GM23338 (cell line): ENCODE data around the gene SNX15. TPM values are rescaled to one million over a fixed set of nuclear protein-coding genes. Genes with fewer than 3 reads are reported as not detected.

ENCODE experiments used
- ATAC-seq: fragments of 200-7000 bp; cut with Tn5 transposase; 3 replicates; pipeline ENCODE4 v1.9.1; 2020
- DNase-seq: peaks from one replicate; pipeline ENCODE4 v3.0.0-alpha.2; 2015; ENCODE audit warnings: low spot score
- H2AFZ ChIP-seq: fragments of 200-600 bp; sonication (generic); 2 replicates; pipeline ENCODE4 v1.8.0; 2016; ENCODE audit warnings: antibody characterized with exemption, mild to moderate bottlenecking, moderate library complexity
- H3F3A ChIP-seq: fragments of 200-600 bp; sonication (generic); replicated peaks from 2 replicates; pipeline ENCODE4 v1.8.0; 2017; ENCODE audit warnings: antibody characterized with exemption, mixed run types, low read depth
- H3K27ac ChIP-seq: fragments of 200-600 bp; sonication (generic); 2 replicates; pipeline ENCODE4 v1.6.1; 2016; ENCODE audit warnings: low read depth
- H3K27me3 ChIP-seq: fragments of 200-600 bp; sonication (generic); 2 replicates; pipeline ENCODE4 v1.8.0; 2016; ENCODE audit warnings: mild to moderate bottlenecking, mixed run types, moderate library complexity; ENCODE audit not compliant: insufficient read depth
- H3K36me3 ChIP-seq: fragments of 200-600 bp; sonication (generic); 2 replicates; pipeline ENCODE4 v1.8.0; 2016; ENCODE audit warnings: mild to moderate bottlenecking; ENCODE audit not compliant: insufficient read depth
- H3K4me1 ChIP-seq: fragments of 200-600 bp; sonication (generic); 2 replicates; pipeline ENCODE4 v1.8.0; 2016; ENCODE audit warnings: mild to moderate bottlenecking, moderate library complexity; ENCODE audit not compliant: insufficient read depth
- H3K4me2 ChIP-seq: fragments of 200-600 bp; sonication (generic); 2 replicates; pipeline ENCODE4 v1.7.1; 2017; ENCODE audit warnings: mixed run types
- H3K4me3 ChIP-seq: fragments of 200-600 bp; sonication (generic); 2 replicates; pipeline ENCODE4 v1.6.1; 2016; ENCODE audit warnings: mixed run types
- H3K79me2 ChIP-seq: fragments of 200-600 bp; sonication (generic); replicated peaks from 2 replicates; pipeline ENCODE4 v1.8.0; 2017; ENCODE audit warnings: mild to moderate bottlenecking; ENCODE audit not compliant: insufficient read depth
- H3K9me2 ChIP-seq: fragments of 200-600 bp; sonication (generic); 2 replicates; pipeline ENCODE4 v1.8.0; 2017; ENCODE audit not compliant: insufficient read depth
- H4K20me1 ChIP-seq: fragments of 200-600 bp; sonication (generic); replicated peaks from 2 replicates; pipeline ENCODE4 v1.8.0; 2017; ENCODE audit warnings: mild to moderate bottlenecking; ENCODE audit not compliant: insufficient read depth
- H3K27ac Mint-ChIP-seq: 2 replicates; pipeline ENCODE4 v1.8.0; 2020; ENCODE audit warnings: inconsistent platforms, mild to moderate bottlenecking, moderate library complexity, mixed read lengths
- H3K27me3 Mint-ChIP-seq: 3 replicates; pipeline ENCODE4 v1.8.0; 2022; ENCODE audit warnings: low read depth, mild to moderate bottlenecking, moderate library complexity, mixed read lengths, inconsistent platforms; ENCODE audit not compliant: insufficient read depth, poor library complexity
- H3K36me3 Mint-ChIP-seq: 3 replicates; pipeline ENCODE4 v1.8.0; 2021; ENCODE audit warnings: low read depth, mild to moderate bottlenecking, inconsistent platforms, moderate library complexity, mixed read lengths
- H3K4me1 Mint-ChIP-seq: 3 replicates; pipeline ENCODE4 v1.8.0; 2020; ENCODE audit warnings: mild to moderate bottlenecking, inconsistent platforms, mixed read lengths
- H3K4me3 Mint-ChIP-seq: 3 replicates; pipeline ENCODE4 v1.8.0; 2021; ENCODE audit warnings: moderate library complexity, mild to moderate bottlenecking, inconsistent platforms, mixed read lengths
- H3K9me3 Mint-ChIP-seq: 3 replicates; pipeline ENCODE4 v1.8.0; 2020; ENCODE audit warnings: moderate library complexity, mild to moderate bottlenecking, inconsistent platforms, mixed read lengths
- CREB1 ChIP-seq: fragments of 250-450 bp; sonication (Bioruptor Pico); IDR thresholded peaks from 2 replicates; pipeline ENCODE4 v1.5.0; 2020; ENCODE audit warnings: low read depth, mild to moderate bottlenecking, moderate library complexity
- CTCF ChIP-seq, 2 experiments: fragments of 200-600 bp in 1 of 2; sonication (generic) in 1 of 2; conservative IDR thresholded peaks; 2 replicates each; pipeline versions ENCODE4 v1.5.1 to v1.6.1; 2016 to 2017; ENCODE audit warnings: antibody characterized with exemption in 2 of 2, low read depth in 2 of 2, mild to moderate bottlenecking in 2 of 2, moderate library complexity in 1 of 2
- ETS1 ChIP-seq: IDR thresholded peaks from 2 replicates; pipeline ENCODE4 v1.6.1; 2016; ENCODE audit warnings: antibody characterized with exemption
- EZH2 ChIP-seq: fragments of 200-600 bp; sonication (generic); IDR thresholded peaks from one replicate; pipeline ENCODE4 v1.8.0; 2017; ENCODE audit warnings: antibody characterized with exemption, mild to moderate bottlenecking, low read depth; ENCODE audit not compliant: unreplicated experiment
- EZH2phosphoT487 ChIP-seq: fragments of 200-600 bp; sonication (generic); IDR thresholded peaks from one replicate; pipeline ENCODE4 v1.8.1; 2018; ENCODE audit warnings: antibody characterized with exemption; ENCODE audit not compliant: unreplicated experiment
- JUNB ChIP-seq: IDR thresholded peaks from one replicate; pipeline ENCODE4 v1.6.1; 2016; ENCODE audit warnings: antibody characterized with exemption; ENCODE audit not compliant: unreplicated experiment
- NANOG ChIP-seq: IDR thresholded peaks from 2 replicates; pipeline ENCODE4 v1.6.1; 2016; ENCODE audit warnings: antibody characterized with exemption, borderline replicate concordance
- POLR2AphosphoS5 ChIP-seq: IDR thresholded peaks from 2 replicates; pipeline ENCODE4 v1.6.1; 2016; ENCODE audit warnings: antibody characterized with exemption, low read depth
- STAT1 ChIP-seq: IDR thresholded peaks from one replicate; pipeline ENCODE4 v1.6.1; 2016; ENCODE audit warnings: antibody characterized with exemption; ENCODE audit not compliant: unreplicated experiment
- ZNF114 ChIP-seq: fragments of 250-450 bp; sonication (Bioruptor Pico); IDR thresholded peaks from 2 replicates; pipeline ENCODE4 v1.5.0; 2020; ENCODE audit warnings: mild to moderate bottlenecking, moderate library complexity
- ZNF331 ChIP-seq: fragments of 250-450 bp; sonication (Bioruptor Pico); IDR thresholded peaks from 2 replicates; pipeline ENCODE4 v1.5.0; 2020; ENCODE audit warnings: low read depth, mild to moderate bottlenecking, moderate library complexity
- polyA plus RNA-seq: library from polyadenylated mRNA; unstranded; fragments of >200 nt; fragmentation: Nextera tagmentation; extraction: Ambion mirVana; gene quantifications from 2 replicates; pipeline ENCODE4 v1.2.1, GENCODE V29; 2016
- total RNA-seq: library from RNA; depleted of rRNA; stranded (reverse); fragments of >200 nt; shearing (Covaris generic); gene quantifications from 2 replicates; pipeline ENCODE4 v1.2.3, GENCODE V29; 2014
- TF ChIP-seq, protein P1 (sequence below): IDR thresholded peaks from one replicate; pipeline ENCODE4 v1.6.1; 2018; ENCODE audit warnings: antibody characterized with exemption; ENCODE audit not compliant: unreplicated experiment

The SNX15 gene
- total and polyA plus RNA-seq, 2 experiments from 2014 or later = 13.0 to 21.4 TPM

DNA sequence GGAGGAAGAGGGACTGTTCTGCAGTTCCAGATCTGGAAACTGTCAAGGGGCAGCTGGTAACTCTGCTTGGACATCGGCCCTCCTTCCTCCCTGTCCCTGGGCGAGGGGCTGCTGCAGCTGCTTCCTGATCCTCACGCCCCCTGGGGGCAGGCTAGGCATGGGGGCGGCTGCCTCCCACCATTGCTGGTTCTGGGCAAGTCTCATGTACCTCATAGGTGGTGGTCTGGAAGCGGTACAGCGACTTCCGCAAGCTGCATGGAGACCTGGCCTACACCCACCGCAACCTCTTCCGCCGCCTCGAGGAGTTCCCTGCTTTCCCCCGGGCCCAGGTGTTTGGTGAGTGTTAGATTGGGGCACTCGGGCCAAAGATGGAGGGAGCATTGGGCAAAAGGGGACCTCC lies 5.0 kb downstream of the SNX15 start:
- no peaks in the 10 kb centered on the region for H3F3A ChIP-seq
- DNase-seq (peak; percentile 46), ATAC-seq (0 out of 3 replicates have a peak, but pooled peaks have one; percentile 8)
- Mint-ChIP-seq H3K4me1 (peaks cover 4% of the 10 kb centered on the region; the same call in 2 of the 3 replicates), H3K4me3 (no peak overlapping the region), H3K9me3 (no peaks in the 10 kb centered on the region), H3K27me3 (peaks cover under 1% of the 10 kb centered on the region), H3K27ac (no peak overlapping the region), H3K36me3 (no peaks in the 10 kb centered on the region)
- no peak overlapping the region for H2AFZ ChIP-seq
- H3K4me1 ChIP-seq = no peaks in the 10 kb centered on the region; the same call in 1 of the 2 replicates
- H3K4me2 ChIP-seq = no peak overlapping the region
- no peak overlapping the region for H3K4me3 ChIP-seq
- TF ChIP-seq CTCF (conservative IDR thresholded peaks at IDR 0.05; ENCODE audit: low read depth in 2 of 2) (peak in 1 of 2 experiments; percentile 50; a peak in 2 of 4 replicates), NANOG (no peak)
- no peaks in the 10 kb centered on the region for H3K27me3 ChIP-seq
- H3K9me2 ChIP-seq = no peaks in the 10 kb centered on the region
- H3K36me3 ChIP-seq = no peaks in the 10 kb centered on the region
- H3K27ac ChIP-seq = no peak overlapping the region
- no peaks in the 10 kb centered on the region for H4K20me1 ChIP-seq
- no peaks in the 10 kb centered on the region for H3K79me2 ChIP-seq

DNA sequence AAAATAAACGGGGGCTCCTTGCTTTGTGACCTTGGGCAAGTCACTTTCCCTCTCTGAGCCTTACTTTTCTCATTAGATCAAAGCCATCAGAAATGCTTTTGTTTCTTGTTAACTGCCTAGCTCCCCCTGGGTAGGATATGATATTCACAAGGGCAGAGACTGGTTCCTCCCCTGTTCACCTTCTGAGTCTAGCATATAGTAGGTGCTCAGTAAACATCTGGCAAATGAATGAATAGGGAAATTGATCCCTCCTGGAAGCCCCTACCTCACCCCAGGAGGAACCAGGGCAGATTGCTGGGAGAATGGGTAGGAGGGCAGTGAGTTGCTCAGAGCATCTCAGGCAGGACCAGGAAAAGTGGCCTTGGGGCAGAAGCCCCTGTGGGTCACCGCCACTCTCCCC lies 7.2 kb downstream of the SNX15 start:
- Histone ChIP-seq H3K27me3 (no peaks in the 10 kb centered on the region), H3K9me2 (no peaks in the 10 kb centered on the region), H3K36me3 (no peaks in the 10 kb centered on the region), H3K79me2 (no peaks in the 10 kb centered on the region), H3K4me3 (no peak overlapping the region), H3K4me1 (no peaks in the 10 kb centered on the region), H3F3A (no peaks in the 10 kb centered on the region), H2AFZ (no peak overlapping the region), H3K27ac (no peak overlapping the region), H4K20me1 (no peaks in the 10 kb centered on the region), H3K4me2 (no peak overlapping the region)
- H3K27me3 Mint-ChIP-seq = peaks cover 2% of the 10 kb centered on the region
- H3K9me3 Mint-ChIP-seq = no peaks in the 10 kb centered on the region
- H3K27ac Mint-ChIP-seq = no peak overlapping the region
- H3K36me3 Mint-ChIP-seq = no peaks in the 10 kb centered on the region
- DNase-seq = no peak
- H3K4me1 Mint-ChIP-seq = no peaks in the 10 kb centered on the region
- H3K4me3 Mint-ChIP-seq = no peak overlapping the region
- no peak for ATAC-seq
- TF ChIP-seq EZH2phosphoT487 (no peak), JUNB (no peak), POLR2AphosphoS5 (no peak), STAT1 (no peak), ETS1 (no peak), CTCF (conservative IDR thresholded peaks at IDR 0.05; ENCODE audit: low read depth in 2 of 2) (no peak), NANOG (no peak), CREB1 (CRISPR knock-in tag) (no peak), ZNF331 (no peak), ZNF114 (CRISPR knock-in tag) (no peak), EZH2 (no peak)
- TF ChIP-seq, protein P1, sequence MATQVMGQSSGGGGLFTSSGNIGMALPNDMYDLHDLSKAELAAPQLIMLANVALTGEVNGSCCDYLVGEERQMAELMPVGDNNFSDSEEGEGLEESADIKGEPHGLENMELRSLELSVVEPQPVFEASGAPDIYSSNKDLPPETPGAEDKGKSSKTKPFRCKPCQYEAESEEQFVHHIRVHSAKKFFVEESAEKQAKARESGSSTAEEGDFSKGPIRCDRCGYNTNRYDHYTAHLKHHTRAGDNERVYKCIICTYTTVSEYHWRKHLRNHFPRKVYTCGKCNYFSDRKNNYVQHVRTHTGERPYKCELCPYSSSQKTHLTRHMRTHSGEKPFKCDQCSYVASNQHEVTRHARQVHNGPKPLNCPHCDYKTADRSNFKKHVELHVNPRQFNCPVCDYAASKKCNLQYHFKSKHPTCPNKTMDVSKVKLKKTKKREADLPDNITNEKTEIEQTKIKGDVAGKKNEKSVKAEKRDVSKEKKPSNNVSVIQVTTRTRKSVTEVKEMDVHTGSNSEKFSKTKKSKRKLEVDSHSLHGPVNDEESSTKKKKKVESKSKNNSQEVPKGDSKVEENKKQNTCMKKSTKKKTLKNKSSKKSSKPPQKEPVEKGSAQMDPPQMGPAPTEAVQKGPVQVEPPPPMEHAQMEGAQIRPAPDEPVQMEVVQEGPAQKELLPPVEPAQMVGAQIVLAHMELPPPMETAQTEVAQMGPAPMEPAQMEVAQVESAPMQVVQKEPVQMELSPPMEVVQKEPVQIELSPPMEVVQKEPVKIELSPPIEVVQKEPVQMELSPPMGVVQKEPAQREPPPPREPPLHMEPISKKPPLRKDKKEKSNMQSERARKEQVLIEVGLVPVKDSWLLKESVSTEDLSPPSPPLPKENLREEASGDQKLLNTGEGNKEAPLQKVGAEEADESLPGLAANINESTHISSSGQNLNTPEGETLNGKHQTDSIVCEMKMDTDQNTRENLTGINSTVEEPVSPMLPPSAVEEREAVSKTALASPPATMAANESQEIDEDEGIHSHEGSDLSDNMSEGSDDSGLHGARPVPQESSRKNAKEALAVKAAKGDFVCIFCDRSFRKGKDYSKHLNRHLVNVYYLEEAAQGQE = no peak
